NCI-H1436 (cell line): Measurements from ENCODE around the gene CSNK2B.

Experiments used
- DNase-seq: peaks from one replicate; lab custom pipeline; 2025; lab: John Stamatoyannopoulos, UW

Gene CSNK2B

GRCh38 chr6:31636698-31637596 lies 28.9 kb upstream of the CSNK2B start:
- DNase-seq = no peak

- no peak for DNase-seq
Measured at GRCh38 chr6:31639043-31639442, 26.8 kb upstream of the CSNK2B start.

- no peak for DNase-seq
Measured at GRCh38 chr6:31639449-31639861, 26.4 kb upstream of the CSNK2B start.

GRCh38 chr6:31640612-31641011 lies 25.3 kb upstream of the CSNK2B start:
- no peak for DNase-seq

GRCh38 chr6:31641370-31641769 lies 24.5 kb upstream of the CSNK2B start:
- no peak for DNase-seq

- no peak for DNase-seq
Measured at GRCh38 chr6:31642798-31643570, 22.9 kb upstream of the CSNK2B start.

- DNase-seq = no peak
Measured at GRCh38 chr6:31643818-31644454, 21.9 kb upstream of the CSNK2B start.

GRCh38 chr6:31645325-31645724 lies 20.6 kb upstream of the CSNK2B start:
- no peak for DNase-seq

- peak; percentile 70 for DNase-seq
Measured at GRCh38 chr6:31651602-31652191, 14.2 kb upstream of the CSNK2B start.

- DNase-seq = peak; percentile 93
Measured at GRCh38 chr6:31652925-31653724, 12.8 kb upstream of the CSNK2B start.

- no peak for DNase-seq
Measured at GRCh38 chr6:31654574-31655348, 11.1 kb upstream of the CSNK2B start.

GRCh38 chr6:31655349-31656237 lies 10.3 kb upstream of the CSNK2B start, which contains the start of gene APOM:
Gene APOM (plus strand): TSS chr6:31655894. CDS start chr6:31655967, 73 bp downstream.
- DNase-seq = no peak

- DNase-seq = no peak
Measured at GRCh38 chr6:31657406-31658157, 8.3 kb upstream of the CSNK2B start.

GRCh38 chr6:31658158-31658688 lies 7.7 kb upstream of the CSNK2B start:
- DNase-seq = no peak

- DNase-seq = no peak
Measured at GRCh38 chr6:31658983-31659648, 6.8 kb upstream of the CSNK2B start.

- no peak for DNase-seq
Measured at GRCh38 chr6:31659649-31660380, 6.1 kb upstream of the CSNK2B start.
